ENCODE results near the gene RAB40C. TPM values are rescaled to one million over a fixed set of nuclear protein-coding genes. Genes with fewer than 3 reads are reported as not detected.

Gene RAB40C
- total and polyA plus RNA-seq, 9 of the 15 experiments (the other 6 are each of a cell fraction or from before 2014, with no cell fraction given), result 0.17 to 23.4 (median 8.7) TPM

DNA sequence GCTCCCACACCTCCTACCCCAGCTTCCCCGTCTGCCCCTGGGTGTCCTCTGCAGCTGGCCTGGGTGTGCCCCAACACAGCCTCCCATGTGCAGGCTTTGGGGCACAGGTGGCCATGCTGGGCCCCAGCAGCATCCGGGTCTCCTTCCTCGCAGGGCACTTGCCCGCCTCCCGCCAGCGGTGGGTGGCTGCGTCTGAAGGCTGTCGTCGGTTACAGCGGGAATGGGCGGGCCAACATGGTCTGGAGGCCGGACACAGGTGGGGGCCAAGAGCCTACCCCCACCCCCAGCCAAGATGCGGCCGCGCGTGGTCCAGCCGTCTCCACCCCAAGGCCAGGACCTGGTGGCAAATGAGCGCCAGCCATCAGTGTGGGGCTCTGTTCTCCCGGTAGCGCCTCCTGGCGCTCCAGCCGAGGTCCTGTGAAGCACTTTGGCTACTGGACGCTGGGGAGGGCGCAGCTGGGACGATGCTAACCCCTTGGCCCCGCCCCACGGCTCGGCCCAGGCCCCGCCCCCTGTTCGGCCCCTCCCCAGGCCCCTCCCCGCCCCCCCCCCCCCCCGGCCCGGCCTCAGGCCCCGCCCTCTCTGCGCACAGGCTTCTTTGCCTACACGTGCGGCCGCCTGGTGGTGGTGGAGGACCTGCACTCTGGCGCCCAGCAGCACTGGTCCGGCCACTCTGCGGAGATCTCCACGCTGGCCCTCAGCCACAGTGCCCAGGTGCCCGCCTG, 70.8 kb downstream of the RAB40C start (continued):
- TF ChIP-seq, protein P1, sequence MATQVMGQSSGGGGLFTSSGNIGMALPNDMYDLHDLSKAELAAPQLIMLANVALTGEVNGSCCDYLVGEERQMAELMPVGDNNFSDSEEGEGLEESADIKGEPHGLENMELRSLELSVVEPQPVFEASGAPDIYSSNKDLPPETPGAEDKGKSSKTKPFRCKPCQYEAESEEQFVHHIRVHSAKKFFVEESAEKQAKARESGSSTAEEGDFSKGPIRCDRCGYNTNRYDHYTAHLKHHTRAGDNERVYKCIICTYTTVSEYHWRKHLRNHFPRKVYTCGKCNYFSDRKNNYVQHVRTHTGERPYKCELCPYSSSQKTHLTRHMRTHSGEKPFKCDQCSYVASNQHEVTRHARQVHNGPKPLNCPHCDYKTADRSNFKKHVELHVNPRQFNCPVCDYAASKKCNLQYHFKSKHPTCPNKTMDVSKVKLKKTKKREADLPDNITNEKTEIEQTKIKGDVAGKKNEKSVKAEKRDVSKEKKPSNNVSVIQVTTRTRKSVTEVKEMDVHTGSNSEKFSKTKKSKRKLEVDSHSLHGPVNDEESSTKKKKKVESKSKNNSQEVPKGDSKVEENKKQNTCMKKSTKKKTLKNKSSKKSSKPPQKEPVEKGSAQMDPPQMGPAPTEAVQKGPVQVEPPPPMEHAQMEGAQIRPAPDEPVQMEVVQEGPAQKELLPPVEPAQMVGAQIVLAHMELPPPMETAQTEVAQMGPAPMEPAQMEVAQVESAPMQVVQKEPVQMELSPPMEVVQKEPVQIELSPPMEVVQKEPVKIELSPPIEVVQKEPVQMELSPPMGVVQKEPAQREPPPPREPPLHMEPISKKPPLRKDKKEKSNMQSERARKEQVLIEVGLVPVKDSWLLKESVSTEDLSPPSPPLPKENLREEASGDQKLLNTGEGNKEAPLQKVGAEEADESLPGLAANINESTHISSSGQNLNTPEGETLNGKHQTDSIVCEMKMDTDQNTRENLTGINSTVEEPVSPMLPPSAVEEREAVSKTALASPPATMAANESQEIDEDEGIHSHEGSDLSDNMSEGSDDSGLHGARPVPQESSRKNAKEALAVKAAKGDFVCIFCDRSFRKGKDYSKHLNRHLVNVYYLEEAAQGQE (IDR thresholded peaks at IDR 0.05; ENCODE audit: borderline replicate concordance), result peak; percentile 56; the same call in 1 of the 2 replicates
- TF ChIP-seq, protein P1 (CRISPR knock-in tag; IDR thresholded peaks at IDR 0.05; ENCODE audit: low read depth), result no peak
- TF ChIP-seq, protein P2, sequence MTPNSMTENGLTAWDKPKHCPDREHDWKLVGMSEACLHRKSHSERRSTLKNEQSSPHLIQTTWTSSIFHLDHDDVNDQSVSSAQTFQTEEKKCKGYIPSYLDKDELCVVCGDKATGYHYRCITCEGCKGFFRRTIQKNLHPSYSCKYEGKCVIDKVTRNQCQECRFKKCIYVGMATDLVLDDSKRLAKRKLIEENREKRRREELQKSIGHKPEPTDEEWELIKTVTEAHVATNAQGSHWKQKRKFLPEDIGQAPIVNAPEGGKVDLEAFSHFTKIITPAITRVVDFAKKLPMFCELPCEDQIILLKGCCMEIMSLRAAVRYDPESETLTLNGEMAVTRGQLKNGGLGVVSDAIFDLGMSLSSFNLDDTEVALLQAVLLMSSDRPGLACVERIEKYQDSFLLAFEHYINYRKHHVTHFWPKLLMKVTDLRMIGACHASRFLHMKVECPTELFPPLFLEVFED (CRISPR knock-in tag; conservative IDR thresholded peaks at IDR 0.05), result no peak
- TF ChIP-seq ZNF551 (CRISPR knock-in tag; IDR thresholded peaks at IDR 0.05) (no peak), AFF4 (CRISPR knock-in tag; IDR thresholded peaks at IDR 0.05) (no peak), HMG20A (CRISPR knock-in tag; conservative IDR thresholded peaks at IDR 0.05) (no peak), NBN (IDR thresholded peaks at IDR 0.05; ENCODE audit: low read depth) (no peak), NFIC (IDR thresholded peaks at IDR 0.05) (peak; percentile 82), SAFB (IDR thresholded peaks at IDR 0.05; ENCODE audit: borderline replicate concordance, low read depth, low read length) (0 out of 2 replicates have a peak, but pooled peaks have one; percentile 51), ZNF75A (CRISPR knock-in tag; IDR thresholded peaks at IDR 0.05) (no peak)
- TF ChIP-seq, protein P3, sequence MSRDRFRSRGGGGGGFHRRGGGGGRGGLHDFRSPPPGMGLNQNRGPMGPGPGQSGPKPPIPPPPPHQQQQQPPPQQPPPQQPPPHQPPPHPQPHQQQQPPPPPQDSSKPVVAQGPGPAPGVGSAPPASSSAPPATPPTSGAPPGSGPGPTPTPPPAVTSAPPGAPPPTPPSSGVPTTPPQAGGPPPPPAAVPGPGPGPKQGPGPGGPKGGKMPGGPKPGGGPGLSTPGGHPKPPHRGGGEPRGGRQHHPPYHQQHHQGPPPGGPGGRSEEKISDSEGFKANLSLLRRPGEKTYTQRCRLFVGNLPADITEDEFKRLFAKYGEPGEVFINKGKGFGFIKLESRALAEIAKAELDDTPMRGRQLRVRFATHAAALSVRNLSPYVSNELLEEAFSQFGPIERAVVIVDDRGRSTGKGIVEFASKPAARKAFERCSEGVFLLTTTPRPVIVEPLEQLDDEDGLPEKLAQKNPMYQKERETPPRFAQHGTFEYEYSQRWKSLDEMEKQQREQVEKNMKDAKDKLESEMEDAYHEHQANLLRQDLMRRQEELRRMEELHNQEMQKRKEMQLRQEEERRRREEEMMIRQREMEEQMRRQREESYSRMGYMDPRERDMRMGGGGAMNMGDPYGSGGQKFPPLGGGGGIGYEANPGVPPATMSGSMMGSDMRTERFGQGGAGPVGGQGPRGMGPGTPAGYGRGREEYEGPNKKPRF (IDR thresholded peaks at IDR 0.05; ENCODE audit: low read depth, low read length), result no peak
